NCI-H2227 (cell line): ENCODE measurements around the gene UCKL1.
A peak's percentile ranks its signal among the peaks of the same experiment; 100 is the strongest.
"Not testable (repeated sequence)": the region's sequence is repeated elsewhere in the genome, so short reads cannot be mapped to it uniquely, and the experiment has no call there.

Experiments
- DNase-seq: peaks from one replicate; lab custom pipeline; 2025; ENCODE audit not compliant: unreplicated experiment; lab: John Stamatoyannopoulos, UW

The UCKL1 gene

GRCh38 chr20:63955827-63956663 lies at the start of gene UCKL1:
UCKL1 (minus strand) TSS chr20:63956416; CDS start chr20:63956372, 44 bp downstream.
- DNase-seq = peak; percentile 97

DNA sequence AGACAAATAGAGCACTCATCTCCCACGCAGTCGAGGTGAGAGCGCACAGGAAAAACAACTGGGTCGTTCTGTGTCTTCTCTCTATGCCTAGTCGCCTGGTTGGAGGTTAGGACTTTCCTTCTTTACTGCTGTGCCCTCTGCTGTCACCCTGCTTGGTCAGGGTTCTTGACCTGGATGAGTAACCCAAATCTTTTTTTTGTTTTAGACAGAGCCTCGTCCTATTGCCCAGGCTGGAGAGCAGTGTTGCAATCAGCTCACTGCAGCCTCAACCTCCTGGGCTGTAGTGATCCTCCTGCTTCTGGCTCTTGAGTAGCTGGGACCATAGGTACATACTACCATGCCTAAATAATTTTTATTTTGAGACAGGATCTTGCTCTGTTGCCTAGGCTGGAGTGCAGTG lies 49.2 kb upstream of the UCKL1 start:
- DNase-seq = no peak

DNA sequence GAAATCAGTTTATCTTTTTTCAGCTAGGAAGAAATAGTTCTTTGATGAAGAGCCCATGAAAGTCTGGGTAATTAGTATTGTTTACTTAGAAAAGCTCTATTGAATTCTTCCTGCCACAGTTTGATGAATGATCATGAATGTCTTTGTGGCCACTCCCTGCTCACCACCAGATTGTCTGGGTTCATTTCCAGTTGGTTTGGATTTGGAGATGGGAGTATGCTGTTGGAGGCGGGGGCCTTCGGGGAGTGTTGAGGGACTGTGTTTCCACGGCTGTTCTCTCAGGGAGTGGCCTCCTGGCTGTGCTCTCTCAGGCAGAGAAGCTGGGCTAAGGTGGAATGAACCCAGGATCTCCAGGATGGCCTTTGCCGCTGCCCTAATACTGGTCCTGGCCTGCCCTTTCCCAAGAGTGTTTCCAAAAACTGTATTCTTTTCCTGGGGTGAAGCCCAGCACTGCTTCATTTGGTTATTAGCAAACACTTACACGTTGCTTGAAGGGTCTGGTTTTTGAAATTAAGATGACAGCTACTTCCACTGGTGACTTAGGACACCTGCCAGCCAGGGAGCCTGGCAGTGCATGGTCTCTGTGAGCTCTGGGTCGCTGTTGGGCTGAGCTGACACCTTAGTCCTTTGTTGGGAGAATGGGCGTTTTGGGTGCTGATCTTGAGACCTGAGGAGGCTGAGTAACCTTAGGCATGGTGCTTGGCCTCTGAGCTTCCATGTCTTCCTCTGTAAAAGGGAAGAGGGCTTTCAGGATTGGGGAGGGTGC lies 47.9 kb upstream of the UCKL1 start:
- DNase-seq = no peak

GRCh38 chr20:64001607-64002011 lies 45.4 kb upstream of the UCKL1 start:
- DNase-seq = no peak

DNA sequence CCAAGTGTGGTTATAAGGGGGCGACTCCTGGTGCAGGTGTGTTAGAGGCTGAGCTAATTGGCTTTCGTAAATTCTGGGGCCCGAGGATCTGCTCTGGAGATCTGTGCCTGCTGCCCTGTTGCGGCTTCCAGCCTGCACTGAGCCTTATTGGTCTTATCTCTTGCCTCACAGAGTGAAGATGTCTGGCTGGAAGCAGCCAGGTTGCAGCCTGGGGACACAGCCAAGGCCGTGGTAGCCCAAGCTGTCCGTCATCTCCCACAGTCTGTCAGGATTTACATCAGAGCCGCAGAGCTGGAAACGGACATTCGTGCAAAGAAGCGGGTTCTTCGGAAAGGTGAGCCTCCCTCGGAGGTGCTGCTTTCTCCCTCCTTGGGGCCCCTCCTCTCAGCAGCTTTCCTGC lies 44.7 kb upstream of the UCKL1 start:
- DNase-seq = no peak

DNA sequence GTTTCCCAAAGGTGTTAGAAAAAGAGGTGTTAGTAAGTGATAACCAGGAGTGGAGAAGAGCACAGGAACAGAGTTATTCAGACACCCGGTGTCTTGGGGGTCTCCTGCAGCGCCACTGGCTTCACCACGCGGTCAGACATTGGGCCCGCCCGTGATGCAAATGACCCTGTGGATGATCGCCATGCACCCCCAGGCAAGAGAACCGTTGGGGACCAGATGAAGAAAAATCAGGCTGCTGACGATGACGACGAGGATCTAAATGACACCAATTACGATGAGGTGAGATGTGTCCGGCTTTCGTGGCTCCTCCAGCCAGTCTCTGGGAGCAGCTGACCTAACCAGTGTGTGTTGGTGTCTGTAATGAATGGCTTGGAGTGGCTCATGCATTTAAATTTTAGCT lies 26.7 kb upstream of the UCKL1 start:
- no peak for DNase-seq

DNA sequence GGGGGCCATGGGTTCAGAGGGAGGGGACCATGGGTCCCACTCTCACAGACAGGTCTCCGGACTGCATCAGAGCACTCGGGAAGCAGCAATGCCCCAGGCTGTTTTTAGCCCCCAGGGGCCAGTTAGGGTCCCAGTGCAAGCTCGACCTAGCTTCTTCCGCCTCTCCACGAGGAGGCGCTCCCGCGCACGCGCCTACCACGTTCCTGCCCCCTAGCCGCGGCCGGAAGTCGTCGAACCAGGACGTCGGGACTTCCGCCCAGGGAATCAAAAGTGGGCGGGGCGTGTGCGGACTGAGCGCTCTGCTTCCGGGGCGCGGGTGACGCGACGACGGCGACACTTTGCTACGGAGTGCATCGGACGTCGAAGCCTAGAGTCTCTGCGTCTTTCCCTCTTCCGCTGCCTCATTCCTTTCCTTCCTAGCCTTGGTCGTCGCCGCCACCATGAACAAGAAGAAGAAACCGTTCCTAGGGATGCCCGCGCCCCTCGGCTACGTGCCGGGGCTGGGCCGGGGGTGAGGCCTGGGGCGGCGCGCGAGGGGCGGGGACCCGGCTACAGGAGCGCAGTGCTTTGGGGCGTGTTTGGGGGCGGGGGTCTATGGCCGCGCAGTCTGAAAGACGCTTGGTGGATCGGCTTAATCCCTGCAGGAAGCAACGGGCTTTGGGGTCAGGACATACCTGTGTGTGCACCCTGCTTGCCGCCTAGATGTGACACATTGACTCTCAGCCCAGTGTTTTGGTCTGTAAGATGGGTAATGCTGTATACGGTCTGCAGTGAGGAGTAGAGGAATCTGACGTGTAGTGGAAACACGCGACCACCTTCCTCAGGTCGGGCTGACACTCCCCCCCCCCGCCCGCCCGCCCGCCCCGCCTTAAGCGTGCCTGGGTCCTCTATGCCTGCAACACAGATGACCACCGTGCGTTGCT lies 24.9 kb upstream of the UCKL1 start, which contains the start of gene PRPF6:
Gene PRPF6, plus strand, starts transcription at position 327 of the 923 bp plus-strand sequence. Its CDS starts 114 bp downstream, at position 441.
- peak; percentile 99 for DNase-seq

- no peak for DNase-seq
Observed at GRCh38 chr20:63980317-63980805, 24.1 kb upstream of the UCKL1 start.

- DNase-seq = peak; percentile 85
Observed at GRCh38 chr20:63979557-63980316, 23.5 kb upstream of the UCKL1 start, which contains the start of gene SAMD10. SAMD10 (minus strand) TSS chr20:63979642; CDS start chr20:63979467, 175 bp downstream.

DNA sequence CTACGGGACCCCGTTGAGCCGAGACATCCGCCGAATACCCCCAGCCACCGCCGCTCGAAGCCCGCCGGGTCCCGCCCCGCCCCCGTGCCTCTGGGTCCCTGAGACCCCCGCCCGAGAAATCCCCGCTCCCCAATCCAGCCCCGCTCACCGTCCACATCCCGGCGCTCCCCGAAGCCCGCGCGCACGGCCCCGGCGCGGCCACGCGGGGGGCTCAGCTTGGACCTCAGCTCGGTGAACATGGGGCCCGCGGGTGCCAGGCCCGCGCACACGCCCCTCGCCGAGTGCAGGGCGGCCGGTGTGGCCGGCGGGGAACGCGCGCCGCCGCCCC lies 23.0 kb upstream of the UCKL1 start:
- no peak for DNase-seq

GRCh38 chr20:63978319-63979228 lies 22.4 kb upstream of the UCKL1 start:
- peak; percentile 82 for DNase-seq

DNA sequence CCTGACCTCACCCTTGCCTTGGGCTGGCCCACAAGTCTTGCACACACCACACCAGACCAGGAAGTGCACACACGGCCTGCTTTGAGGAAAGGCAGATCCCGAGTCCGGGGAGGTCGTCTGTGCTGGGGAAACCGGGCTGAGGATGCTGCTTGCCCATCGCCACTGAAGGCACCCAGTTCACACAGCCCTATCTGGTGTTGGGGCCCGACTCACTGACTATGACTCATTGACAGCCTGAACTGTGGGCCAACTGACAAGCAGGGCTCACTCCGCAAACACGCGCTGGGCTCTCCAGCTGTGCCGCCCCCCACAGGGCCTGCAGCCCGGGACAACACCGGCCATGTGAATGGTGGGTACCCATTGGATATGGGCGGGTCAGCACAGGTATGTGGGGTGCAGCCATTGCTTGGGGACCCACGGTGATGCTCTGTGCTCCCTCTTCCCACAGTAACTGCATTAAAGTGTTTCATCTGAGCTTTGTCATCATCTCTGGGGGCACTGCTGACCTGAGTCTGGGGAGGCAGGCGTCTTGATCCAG lies 21.6 kb upstream of the UCKL1 start:
- no peak for DNase-seq

GRCh38 chr20:63976980-63977738 lies 20.9 kb upstream of the UCKL1 start:
- no peak for DNase-seq

GRCh38 chr20:63976511-63976910 lies 20.3 kb upstream of the UCKL1 start:
- DNase-seq = not testable (repeated sequence)

GRCh38 chr20:63974402-63975200 lies 18.4 kb upstream of the UCKL1 start:
- DNase-seq = no peak

DNA sequence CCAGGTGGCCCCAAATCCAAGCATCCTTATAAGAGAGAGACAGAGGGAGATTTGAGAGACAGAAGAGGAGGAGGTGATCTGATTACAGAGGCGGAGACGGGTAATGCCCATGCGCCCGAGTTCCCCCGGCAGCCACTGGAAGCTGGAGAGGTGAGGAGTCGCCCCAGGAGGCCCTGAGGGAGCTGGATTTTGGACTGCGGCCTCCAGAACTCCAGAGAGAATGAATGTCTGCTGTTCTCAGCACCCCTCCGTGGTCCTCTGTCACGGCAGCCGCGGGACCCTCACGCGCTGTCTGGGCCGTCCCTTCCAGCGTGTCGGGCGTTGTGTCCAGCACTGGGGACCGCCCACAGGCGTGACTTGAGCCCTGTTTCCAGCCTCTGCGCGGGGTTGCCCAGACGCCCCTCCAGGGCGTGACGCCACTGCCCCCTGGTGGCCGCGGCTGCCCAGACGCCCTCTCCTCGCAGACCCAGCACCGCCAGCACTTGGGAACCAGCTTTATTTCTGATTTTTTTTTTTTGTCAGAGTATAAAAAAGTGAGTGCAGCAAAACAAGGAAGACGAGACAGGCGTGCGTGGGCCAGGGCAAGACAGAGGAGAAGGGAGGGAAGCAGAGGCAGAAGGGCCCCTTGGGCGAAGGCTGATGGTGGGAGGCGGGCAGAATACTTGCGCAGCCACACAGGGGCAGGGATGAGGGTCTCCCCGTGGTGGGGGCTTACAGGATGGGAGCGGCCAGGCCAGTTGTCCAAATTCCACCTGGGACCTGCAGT lies 17.6 kb upstream of the UCKL1 start:
- DNase-seq = peak; percentile 93

DNA sequence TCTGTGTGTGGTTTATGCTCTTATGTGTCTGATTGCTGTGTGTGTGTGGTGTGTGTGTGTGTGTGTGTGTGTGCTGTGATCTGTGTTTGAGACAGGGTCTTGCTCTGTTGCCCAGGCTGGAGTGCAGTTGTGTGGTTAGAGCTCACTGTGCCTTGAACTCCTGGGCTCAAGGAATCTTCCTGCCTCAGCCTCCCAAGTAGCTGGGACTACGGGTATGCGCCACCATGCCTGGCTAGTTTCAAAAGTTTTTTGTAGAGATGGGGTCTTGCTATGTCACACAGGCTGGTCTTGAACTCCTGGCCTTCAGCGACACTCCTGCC lies 16.9 kb upstream of the UCKL1 start:
- DNase-seq = no peak
